Measurements from ENCODE around the gene NINJ1. TPM values are rescaled to one million over a fixed set of nuclear protein-coding genes. Genes with fewer than 3 reads are reported as not detected.

Gene NINJ1
- total and polyA plus RNA-seq, 4 donors: 23.8 to 60.4 (median 47.5) TPM

DNA sequence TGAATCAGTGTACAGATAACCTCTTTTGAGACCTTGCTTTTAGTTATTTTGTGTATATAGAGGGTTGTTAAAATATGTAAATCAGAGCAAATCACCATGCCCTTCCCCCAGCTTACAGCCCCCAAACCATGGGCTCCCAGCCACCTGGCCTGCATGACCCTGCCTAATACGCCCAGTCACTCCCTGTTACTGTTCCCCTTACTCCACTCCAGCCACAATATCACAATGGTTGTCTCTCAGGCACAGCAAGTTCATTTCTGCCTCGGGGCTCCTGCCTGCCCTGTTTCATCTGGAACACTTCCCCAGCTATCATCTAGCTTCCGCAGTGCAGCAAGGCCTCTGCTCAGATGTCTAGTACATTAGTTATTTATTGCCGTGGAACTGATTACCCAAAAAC is 43.0 kb downstream of the NINJ1 start:
- WGBS (ENCODE audit: insufficient coverage): 79% methylated on average over 2 of the region's 4 CpGs
- no peak for DNase-seq (ENCODE audit: low read depth in 4 of 6, low spot score in 6 of 6)
- no peak overlapping the region for H3K27ac ChIP-seq (ENCODE audit: low read depth, low read length)

GRCh38 chr9:93090091-93090655 is 43.9 kb downstream of the NINJ1 start:
- Histone ChIP-seq H3K9me3 (ENCODE audit: control insufficient read depth, insufficient read depth, low read length) (no peaks in the 10 kb centered on the region), H3K27me3 (ENCODE audit: control insufficient read depth, insufficient read depth, low read length) (no peaks in the 10 kb centered on the region), H3K27ac (ENCODE audit: low read depth, low read length) (no peak overlapping the region), H3K4me3 (ENCODE audit: low read depth, low read length) (no peak overlapping the region), H3K36me3 (ENCODE audit: control insufficient read depth, insufficient read depth, low read length) (no peaks in the 10 kb centered on the region), H3K4me1 (ENCODE audit: control insufficient read depth, insufficient read depth, low read length) (peaks cover 25% of the 10 kb centered on the region)
- no peak for DNase-seq (ENCODE audit: low read depth in 4 of 6, low spot score in 6 of 6)
- 67% methylated on average over 5 of the region's 8 CpGs for WGBS (ENCODE audit: insufficient coverage)

More for the DNA sequence above, 43.0 kb downstream of the NINJ1 start:
- H3K4me3 ChIP-seq (ENCODE audit: low read depth, low read length): no peak overlapping the region
- no peaks in the 10 kb centered on the region for H3K9me3 ChIP-seq (ENCODE audit: control insufficient read depth, insufficient read depth, low read length)
- H3K27me3 ChIP-seq (ENCODE audit: control insufficient read depth, insufficient read depth, low read length): no peaks in the 10 kb centered on the region
- H3K36me3 ChIP-seq (ENCODE audit: control insufficient read depth, insufficient read depth, low read length): no peaks in the 10 kb centered on the region
- H3K4me1 ChIP-seq (ENCODE audit: control insufficient read depth, insufficient read depth, low read length): peaks cover 26% of the 10 kb centered on the region

GRCh38 chr9:93089481-93089991 is 44.5 kb downstream of the NINJ1 start:
- Histone ChIP-seq H3K36me3 (ENCODE audit: control insufficient read depth, insufficient read depth, low read length) (no peaks in the 10 kb centered on the region), H3K4me3 (ENCODE audit: low read depth, low read length) (no peak overlapping the region), H3K27ac (ENCODE audit: low read depth, low read length) (no peak overlapping the region), H3K9me3 (ENCODE audit: control insufficient read depth, insufficient read depth, low read length) (no peaks in the 10 kb centered on the region), H3K4me1 (ENCODE audit: control insufficient read depth, insufficient read depth, low read length) (peaks cover 19% of the 10 kb centered on the region), H3K27me3 (ENCODE audit: control insufficient read depth, insufficient read depth, low read length) (no peaks in the 10 kb centered on the region)
- WGBS (ENCODE audit: insufficient coverage): 88% methylated on average over 6 of the region's 12 CpGs
- no peak for DNase-seq (ENCODE audit: low read depth in 4 of 6, low spot score in 6 of 6)

- H3K27ac ChIP-seq (ENCODE audit: low read depth, low read length): no peak overlapping the region
- H3K27me3 ChIP-seq (ENCODE audit: control insufficient read depth, insufficient read depth, low read length): no peaks in the 10 kb centered on the region
- no peak for DNase-seq (ENCODE audit: low read depth in 4 of 6, low spot score in 6 of 6)
- H3K9me3 ChIP-seq (ENCODE audit: control insufficient read depth, insufficient read depth, low read length): no peaks in the 10 kb centered on the region
- no peaks in the 10 kb centered on the region for H3K36me3 ChIP-seq (ENCODE audit: control insufficient read depth, insufficient read depth, low read length)
- H3K4me1 ChIP-seq (ENCODE audit: control insufficient read depth, insufficient read depth, low read length): peaks cover 16% of the 10 kb centered on the region
- no peak overlapping the region for H3K4me3 ChIP-seq (ENCODE audit: low read depth, low read length)
- 95% methylated on average over 3 of the region's 5 CpGs for WGBS (ENCODE audit: insufficient coverage)
Measured at GRCh38 chr9:93089024-93089423, 45.0 kb downstream of the NINJ1 start.

- Histone ChIP-seq H3K4me3 (ENCODE audit: low read depth, low read length) (no peak overlapping the region), H3K27me3 (ENCODE audit: control insufficient read depth, insufficient read depth, low read length) (no peaks in the 10 kb centered on the region), H3K4me1 (ENCODE audit: control insufficient read depth, insufficient read depth, low read length) (peaks cover 12% of the 10 kb centered on the region), H3K36me3 (ENCODE audit: control insufficient read depth, insufficient read depth, low read length) (no peaks in the 10 kb centered on the region), H3K9me3 (ENCODE audit: control insufficient read depth, insufficient read depth, low read length) (no peaks in the 10 kb centered on the region), H3K27ac (ENCODE audit: low read depth, low read length) (no peak overlapping the region)
- peak in 1 of 6 donors; percentile 0 for DNase-seq (ENCODE audit: low read depth in 4 of 6, low spot score in 6 of 6)
- WGBS (ENCODE audit: insufficient coverage): 87% methylated on average over 4 of the region's 4 CpGs
Measured at GRCh38 chr9:93088656-93089015, 45.4 kb downstream of the NINJ1 start.

DNA sequence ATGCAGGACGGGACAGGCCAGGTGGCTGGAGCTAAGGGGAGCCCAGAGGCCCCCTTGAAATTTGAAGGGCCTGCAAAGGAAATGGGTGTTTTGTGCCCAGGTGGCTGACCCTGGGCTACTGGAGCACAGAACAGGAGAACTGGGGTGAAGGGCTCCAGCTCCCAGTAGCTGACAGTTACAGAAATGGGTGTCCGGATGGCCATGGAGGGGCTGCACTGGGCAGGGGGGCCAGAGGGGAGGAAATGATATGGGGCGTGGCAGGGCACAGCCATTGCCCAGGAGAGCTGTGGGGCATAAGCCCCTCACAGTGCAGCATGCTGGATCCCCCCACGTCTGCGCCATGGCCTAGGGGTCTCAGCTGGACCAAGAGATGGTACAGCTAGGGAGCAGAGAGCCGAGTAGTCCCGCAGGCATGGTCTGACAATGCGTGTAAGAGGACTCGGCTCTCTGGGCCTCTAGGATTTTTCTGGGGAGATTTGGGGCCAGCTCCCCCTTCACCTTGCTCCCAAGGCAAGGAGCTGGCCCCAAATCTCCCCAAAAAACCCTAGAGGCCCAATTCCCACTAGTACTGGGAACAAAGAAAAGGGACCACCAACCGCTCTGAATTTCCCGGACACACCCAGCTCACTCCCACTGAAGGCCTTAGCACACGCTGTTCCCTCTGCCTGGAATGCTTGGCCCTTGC is 45.9 kb downstream of the NINJ1 start:
- peaks cover 7% of the 10 kb centered on the region for H3K4me1 ChIP-seq (ENCODE audit: control insufficient read depth, insufficient read depth, low read length)
- WGBS (ENCODE audit: insufficient coverage): 95% methylated on average over 11 of the region's 12 CpGs
- H3K27me3 ChIP-seq (ENCODE audit: control insufficient read depth, insufficient read depth, low read length): no peaks in the 10 kb centered on the region
- DNase-seq (ENCODE audit: low read depth in 4 of 6, low spot score in 6 of 6): no peak
- H3K27ac ChIP-seq (ENCODE audit: low read depth, low read length): no peak overlapping the region
- H3K4me3 ChIP-seq (ENCODE audit: low read depth, low read length): no peak overlapping the region
- H3K36me3 ChIP-seq (ENCODE audit: control insufficient read depth, insufficient read depth, low read length): no peaks in the 10 kb centered on the region
- H3K9me3 ChIP-seq (ENCODE audit: control insufficient read depth, insufficient read depth, low read length): no peaks in the 10 kb centered on the region

GRCh38 chr9:93086447-93087224 is 47.4 kb downstream of the NINJ1 start:
- Histone ChIP-seq H3K9me3 (ENCODE audit: control insufficient read depth, insufficient read depth, low read length) (no peaks in the 10 kb centered on the region), H3K27me3 (ENCODE audit: control insufficient read depth, insufficient read depth, low read length) (no peaks in the 10 kb centered on the region), H3K4me3 (ENCODE audit: low read depth, low read length) (no peak overlapping the region), H3K4me1 (ENCODE audit: control insufficient read depth, insufficient read depth, low read length) (peaks cover 3% of the 10 kb centered on the region), H3K27ac (ENCODE audit: low read depth, low read length) (no peak overlapping the region), H3K36me3 (ENCODE audit: control insufficient read depth, insufficient read depth, low read length) (no peaks in the 10 kb centered on the region)
- DNase-seq (ENCODE audit: low read depth in 4 of 6, low spot score in 6 of 6): no peak
- WGBS (ENCODE audit: insufficient coverage): 98% methylated on average over 5 of the region's 8 CpGs

DNA sequence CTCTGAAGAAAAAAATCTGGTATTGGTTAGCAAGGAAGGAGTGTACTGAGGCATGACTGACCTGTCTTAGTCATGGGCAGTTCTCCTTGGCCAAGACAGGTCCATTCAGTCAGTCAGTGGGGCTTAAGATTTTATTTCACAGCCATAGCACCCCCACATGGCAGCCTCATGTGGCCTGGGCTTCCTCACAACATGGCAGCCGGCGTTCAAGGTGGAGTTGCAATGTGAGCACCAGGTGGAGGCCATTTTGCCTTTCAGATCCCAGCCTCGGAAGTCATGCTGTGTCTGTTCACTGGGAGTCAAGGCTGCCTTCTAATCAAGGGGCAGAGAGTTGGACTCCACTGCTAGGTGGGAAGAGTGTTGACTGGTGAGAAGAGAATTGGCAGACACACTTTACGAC is 48.4 kb downstream of the NINJ1 start:
- Histone ChIP-seq H3K36me3 (ENCODE audit: control insufficient read depth, insufficient read depth, low read length) (no peaks in the 10 kb centered on the region), H3K9me3 (ENCODE audit: control insufficient read depth, insufficient read depth, low read length) (no peaks in the 10 kb centered on the region), H3K4me3 (ENCODE audit: low read depth, low read length) (no peak overlapping the region), H3K27ac (ENCODE audit: low read depth, low read length) (no peak overlapping the region), H3K27me3 (ENCODE audit: control insufficient read depth, insufficient read depth, low read length) (no peaks in the 10 kb centered on the region), H3K4me1 (ENCODE audit: control insufficient read depth, insufficient read depth, low read length) (peaks cover 10% of the 10 kb centered on the region)
- no peak for DNase-seq (ENCODE audit: low read depth in 4 of 6, low spot score in 6 of 6)
- WGBS (ENCODE audit: insufficient coverage): 93% methylated on average over 3 of the region's 4 CpGs

- Histone ChIP-seq H3K9me3 (ENCODE audit: control insufficient read depth, insufficient read depth, low read length) (no peaks in the 10 kb centered on the region), H3K4me3 (ENCODE audit: low read depth, low read length) (no peak overlapping the region), H3K36me3 (ENCODE audit: control insufficient read depth, insufficient read depth, low read length) (no peaks in the 10 kb centered on the region), H3K27me3 (ENCODE audit: control insufficient read depth, insufficient read depth, low read length) (no peaks in the 10 kb centered on the region), H3K27ac (ENCODE audit: low read depth, low read length) (no peak overlapping the region), H3K4me1 (ENCODE audit: control insufficient read depth, insufficient read depth, low read length) (peaks cover 10% of the 10 kb centered on the region)
- 88% methylated on average over 6 of the region's 6 CpGs for WGBS (ENCODE audit: insufficient coverage)
- peak in 1 of 6 donors; percentile 0 for DNase-seq (ENCODE audit: low read depth in 4 of 6, low spot score in 6 of 6)
Measured at GRCh38 chr9:93084471-93084881, 49.6 kb downstream of the NINJ1 start.

Measured in spinal cord (tissue), 10 donors.